Endothelial cell of umbilical vein (primary cell): ENCODE measurements around the gene ACSS2.

Source experiments
- CTCF ChIP-seq, 2 donors: IDR thresholded peaks; 1 replicate in 1 of 2; 2 replicates in 1 of 2; pipeline ENCODE4 v1.5.1; 2011; ENCODE audit warnings: low read length in 2 of 2, mild to moderate bottlenecking in 2 of 2, moderate library complexity in 2 of 2, control low read depth in 1 of 2, inconsistent platforms in 1 of 2, low read depth in 1 of 2; ENCODE audit not compliant: insufficient read depth in 1 of 2; ENCODE audit errors: extremely low read depth in 1 of 2
- EZH2 ChIP-seq: IDR thresholded peaks from 2 replicates; pipeline ENCODE4 v1.6.1; 2012; ENCODE audit warnings: borderline replicate concordance, low read depth, mild to moderate bottlenecking, moderate library complexity, low read length, inconsistent platforms; ENCODE audit not compliant: severe bottlenecking
- FOS ChIP-seq: IDR thresholded peaks from 2 replicates; pipeline ENCODE4 v1.6.1; 2011; ENCODE audit warnings: mild to moderate bottlenecking, low read length, moderate library complexity, borderline replicate concordance; ENCODE audit not compliant: insufficient read depth
- JUN ChIP-seq: IDR thresholded peaks from 2 replicates; pipeline ENCODE4 v1.6.1; 2011; ENCODE audit warnings: borderline replicate concordance, low read depth; ENCODE audit not compliant: insufficient read length, insufficient read depth
- MYC ChIP-seq: IDR thresholded peaks from one replicate; pipeline ENCODE4 v1.6.1; 2011; ENCODE audit warnings: mild to moderate bottlenecking, low read depth, low read length
- POLR2A ChIP-seq: IDR thresholded peaks from 2 replicates; pipeline ENCODE4 v1.6.1; 2012; ENCODE audit warnings: low read depth, mild to moderate bottlenecking, control low read depth, low read length
- POLR2AphosphoS5 ChIP-seq: IDR thresholded peaks from 2 replicates; pipeline ENCODE4 v1.6.1; 2012; ENCODE audit warnings: low read depth, mild to moderate bottlenecking, control low read depth, low read length, moderate library complexity; ENCODE audit not compliant: insufficient read depth
- TF ChIP-seq, protein P1 (sequence below): IDR thresholded peaks from 2 replicates; pipeline ENCODE4 v1.6.1; 2011; ENCODE audit not compliant: insufficient read depth, insufficient read length

- TF ChIP-seq CTCF (IDR thresholded peaks at IDR 0.05; ENCODE audit: extremely low read depth in 1 of 2, insufficient read depth in 1 of 2, low read depth in 1 of 2, low read length in 2 of 2) (no peak), FOS (no peak), POLR2A (no peak), JUN (no peak), EZH2 (no peak), MYC (no peak), POLR2AphosphoS5 (no peak)
- TF ChIP-seq, protein P1, sequence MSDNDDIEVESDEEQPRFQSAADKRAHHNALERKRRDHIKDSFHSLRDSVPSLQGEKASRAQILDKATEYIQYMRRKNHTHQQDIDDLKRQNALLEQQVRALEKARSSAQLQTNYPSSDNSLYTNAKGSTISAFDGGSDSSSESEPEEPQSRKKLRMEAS: no peak
Measured at GRCh38 chr20:34883809-34884208, 7.4 kb downstream of the ACSS2 start.
